Muscle layer of duodenum (tissue), 2 donors: Measurements from ENCODE around the gene REL.

ENCODE experiments used
- H3K27ac ChIP-seq: one replicate; pipeline ENCODE4 v1.7.0; 2013; ENCODE audit warnings: mild to moderate bottlenecking, low read length
- H3K27me3 ChIP-seq: one replicate; pipeline ENCODE4 v1.7.0; 2013; ENCODE audit warnings: low read depth, mild to moderate bottlenecking, control low read depth, low read length
- H3K36me3 ChIP-seq, 2 donors: one replicate each; pipeline ENCODE4 v1.7.0; 2013; ENCODE audit warnings: low read length in 2 of 2, control low read depth in 1 of 2, mild to moderate bottlenecking in 1 of 2; ENCODE audit not compliant: insufficient read depth in 2 of 2, control insufficient read depth in 1 of 2
- H3K4me1 ChIP-seq, 2 donors: one replicate each; pipeline ENCODE4 v1.7.0; 2013; ENCODE audit warnings: low read length in 2 of 2, mild to moderate bottlenecking in 2 of 2, control low read depth in 1 of 2, moderate library complexity in 1 of 2; ENCODE audit not compliant: insufficient read depth in 2 of 2, control insufficient read depth in 1 of 2
- H3K4me3 ChIP-seq, 2 donors: one replicate each; pipeline ENCODE4 v1.7.0; 2013; ENCODE audit warnings: low read length in 2 of 2, low read depth in 1 of 2, mild to moderate bottlenecking in 1 of 2
- H3K9me3 ChIP-seq, 2 donors: one replicate each; pipeline ENCODE4 v1.7.0; 2013; ENCODE audit warnings: low read length in 2 of 2, control low read depth in 1 of 2, mild to moderate bottlenecking in 1 of 2; ENCODE audit not compliant: control insufficient read depth in 1 of 2
- donor health status: healthy.

The REL gene

GRCh38 chr2:60954139-60954538 lies 72.8 kb downstream of the REL start:
- no peaks in the 10 kb centered on the region for H3K4me1 ChIP-seq
- no peaks in the 10 kb centered on the region for H3K9me3 ChIP-seq

GRCh38 chr2:60957224-60957623 lies 75.8 kb downstream of the REL start:
- Histone ChIP-seq H3K4me1 (no peaks in the 10 kb centered on the region), H3K27me3 (no peaks in the 10 kb centered on the region), H3K9me3 (no peaks in the 10 kb centered on the region), H3K27ac (no peak overlapping the region), H3K36me3 (peaks cover 0 to 21% of the 10 kb centered on the region in 2 donors), H3K4me3 (no peak overlapping the region)

More at GRCh38 chr2:60954139-60954538, 72.8 kb downstream of the REL start:
- H3K4me3 ChIP-seq = no peak overlapping the region
- H3K27me3 ChIP-seq = no peaks in the 10 kb centered on the region
- peaks cover 0 to 10% of the 10 kb centered on the region in 2 donors for H3K36me3 ChIP-seq
- H3K27ac ChIP-seq = no peak overlapping the region

- Histone ChIP-seq H3K27ac (no peak overlapping the region), H3K9me3 (no peaks in the 10 kb centered on the region), H3K27me3 (no peaks in the 10 kb centered on the region), H3K4me3 (no peak overlapping the region), H3K36me3 (peaks cover 0 to 19% of the 10 kb centered on the region in 2 donors), H3K4me1 (no peaks in the 10 kb centered on the region)
Measured at GRCh38 chr2:60957643-60958042, 76.3 kb downstream of the REL start.

- Histone ChIP-seq H3K36me3 (peaks cover 0 to 16% of the 10 kb centered on the region in 2 donors), H3K4me1 (no peaks in the 10 kb centered on the region), H3K27ac (no peak overlapping the region), H3K9me3 (no peaks in the 10 kb centered on the region), H3K4me3 (no peak overlapping the region), H3K27me3 (no peaks in the 10 kb centered on the region)
Measured at GRCh38 chr2:60958361-60958760, 77.0 kb downstream of the REL start.

GRCh38 chr2:60958800-60959199 lies 77.4 kb downstream of the REL start:
- no peaks in the 10 kb centered on the region for H3K9me3 ChIP-seq
- peaks cover 0 to 13% of the 10 kb centered on the region in 2 donors for H3K36me3 ChIP-seq
- no peaks in the 10 kb centered on the region for H3K27me3 ChIP-seq
- no peak overlapping the region for H3K27ac ChIP-seq
- no peaks in the 10 kb centered on the region for H3K4me1 ChIP-seq
- no peak overlapping the region for H3K4me3 ChIP-seq

- H3K4me1 ChIP-seq = no peaks in the 10 kb centered on the region
- no peaks in the 10 kb centered on the region for H3K27me3 ChIP-seq
- H3K9me3 ChIP-seq = no peaks in the 10 kb centered on the region
- no peak overlapping the region for H3K4me3 ChIP-seq
- no peak overlapping the region for H3K27ac ChIP-seq
- H3K36me3 ChIP-seq = peaks cover 0 to 11% of the 10 kb centered on the region in 2 donors
Measured at GRCh38 chr2:60959501-60959900, 78.1 kb downstream of the REL start.

- no peaks in the 10 kb centered on the region for H3K4me1 ChIP-seq
- no peak overlapping the region for H3K4me3 ChIP-seq
- no peaks in the 10 kb centered on the region for H3K27me3 ChIP-seq
- peaks cover 0 to 11% of the 10 kb centered on the region in 2 donors for H3K36me3 ChIP-seq
- H3K27ac ChIP-seq = no peak overlapping the region
- no peaks in the 10 kb centered on the region for H3K9me3 ChIP-seq
Measured at GRCh38 chr2:60960706-60961105, 79.3 kb downstream of the REL start.

GRCh38 chr2:60961457-60961856 lies 80.1 kb downstream of the REL start:
- H3K36me3 ChIP-seq = peaks cover 0 to 11% of the 10 kb centered on the region in 2 donors
- H3K4me1 ChIP-seq = no peaks in the 10 kb centered on the region
- H3K4me3 ChIP-seq = no peak overlapping the region
- H3K9me3 ChIP-seq = no peaks in the 10 kb centered on the region
- no peak overlapping the region for H3K27ac ChIP-seq
- H3K27me3 ChIP-seq = no peaks in the 10 kb centered on the region

- peaks cover 0 to 11% of the 10 kb centered on the region in 2 donors for H3K36me3 ChIP-seq
- H3K4me1 ChIP-seq = no peaks in the 10 kb centered on the region
- no peaks in the 10 kb centered on the region for H3K27me3 ChIP-seq
- no peak overlapping the region for H3K4me3 ChIP-seq
- H3K9me3 ChIP-seq = no peaks in the 10 kb centered on the region
- H3K27ac ChIP-seq = no peak overlapping the region
Measured at GRCh38 chr2:60962528-60962927, 81.2 kb downstream of the REL start.

- Histone ChIP-seq H3K4me3 (no peak overlapping the region), H3K27ac (no peak overlapping the region), H3K4me1 (no peaks in the 10 kb centered on the region), H3K27me3 (no peaks in the 10 kb centered on the region), H3K9me3 (no peaks in the 10 kb centered on the region), H3K36me3 (peaks cover 0 to 11% of the 10 kb centered on the region in 2 donors)
Measured at GRCh38 chr2:60963190-60963589, 81.8 kb downstream of the REL start.

GRCh38 chr2:60964651-60965498 lies 83.5 kb downstream of the REL start:
- Histone ChIP-seq H3K36me3 (peaks cover 0 to 11% of the 10 kb centered on the region in 2 donors), H3K27ac (no peak overlapping the region), H3K9me3 (no peaks in the 10 kb centered on the region), H3K4me1 (no peaks in the 10 kb centered on the region), H3K27me3 (no peaks in the 10 kb centered on the region), H3K4me3 (no peak overlapping the region)

GRCh38 chr2:60965499-60965785 lies 84.1 kb downstream of the REL start:
- Histone ChIP-seq H3K27me3 (no peaks in the 10 kb centered on the region), H3K27ac (no peak overlapping the region), H3K4me1 (no peaks in the 10 kb centered on the region), H3K9me3 (no peaks in the 10 kb centered on the region), H3K4me3 (no peak overlapping the region), H3K36me3 (peaks cover 0 to 11% of the 10 kb centered on the region in 2 donors)
